GM19043 (cell line): ENCODE measurements around the gene TMEM164.

ENCODE experiments used
- ATAC-seq: cut with Tn5 transposase; IDR thresholded peaks from one replicate; pipeline ENCODE4 v1.9.1; 2021; ENCODE audit warnings: low read depth; ENCODE audit not compliant: unreplicated experiment

TMEM164 gene

DNA sequence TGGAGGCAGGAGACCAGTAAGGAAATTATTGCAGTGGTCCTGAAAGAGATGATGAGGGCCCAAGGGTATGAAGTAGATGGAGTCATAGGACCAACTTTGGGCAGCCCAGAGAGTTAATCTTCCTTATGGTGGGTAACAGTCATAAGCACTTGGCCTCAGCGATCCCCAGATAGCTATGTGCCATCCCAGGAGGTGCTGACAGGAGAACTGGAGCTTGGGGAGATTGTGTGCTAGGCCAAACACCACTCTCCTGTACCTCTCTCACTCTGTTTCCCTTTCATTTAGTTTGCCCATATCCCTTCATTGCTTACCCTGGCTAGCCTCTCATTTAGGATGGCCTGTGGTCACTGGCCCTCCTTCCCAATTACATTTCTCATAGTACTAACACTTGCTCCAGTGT lies 60.0 kb downstream of the TMEM164 start:
- ATAC-seq = no peak

DNA sequence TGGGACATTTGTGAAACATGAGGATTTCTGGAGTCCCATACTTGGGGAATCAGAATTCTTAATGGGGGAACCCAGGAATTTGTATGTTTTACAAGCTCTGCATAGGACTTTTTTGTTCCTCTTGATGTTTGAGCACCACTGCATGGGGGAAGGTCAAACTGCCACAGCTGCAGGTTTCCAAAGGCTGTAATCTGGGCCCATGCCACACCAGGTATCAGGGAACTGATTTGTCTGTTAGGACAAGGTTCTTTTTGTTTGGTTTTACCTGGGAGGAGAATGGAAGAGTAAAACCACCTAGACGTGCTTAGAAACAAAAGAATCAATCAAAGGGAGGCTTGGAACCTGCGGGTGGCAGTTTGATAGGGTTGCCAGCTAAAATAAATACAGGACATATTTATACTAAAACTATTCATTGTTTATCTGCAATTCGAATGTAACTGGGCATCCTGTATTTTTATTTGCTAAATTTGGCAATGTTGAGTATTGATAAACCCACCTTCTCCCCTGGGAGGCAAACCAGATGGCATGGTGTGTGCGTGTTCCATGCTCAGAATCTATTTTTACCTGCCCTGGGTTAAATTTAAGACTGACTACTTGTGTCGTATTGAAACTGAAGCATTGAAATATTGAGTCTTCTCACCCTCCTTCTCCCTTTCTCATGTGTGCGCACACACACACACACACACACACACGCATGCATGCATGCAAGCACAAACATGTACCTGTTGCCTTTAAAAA lies 63.7 kb downstream of the TMEM164 start:
- no peak for ATAC-seq

DNA sequence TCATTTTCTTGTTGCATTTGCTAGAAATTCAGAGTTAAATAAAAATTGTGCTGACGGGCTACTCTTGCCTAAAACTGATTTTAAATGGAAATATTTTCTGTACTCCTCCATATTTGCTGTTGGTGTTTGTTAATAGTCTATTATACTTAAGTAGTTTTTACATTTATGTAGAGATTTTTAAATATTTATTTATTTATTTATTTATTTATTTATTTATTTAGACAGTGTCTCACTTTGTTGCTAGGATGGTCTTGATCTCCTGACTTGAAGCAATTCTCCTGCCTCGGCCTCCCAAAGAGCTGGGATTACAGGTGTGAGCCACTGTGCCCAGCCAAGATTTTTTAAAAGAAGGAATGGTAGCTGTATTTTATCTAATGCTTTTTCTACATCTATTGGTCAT lies 68.1 kb downstream of the TMEM164 start:
- ATAC-seq = no peak

DNA sequence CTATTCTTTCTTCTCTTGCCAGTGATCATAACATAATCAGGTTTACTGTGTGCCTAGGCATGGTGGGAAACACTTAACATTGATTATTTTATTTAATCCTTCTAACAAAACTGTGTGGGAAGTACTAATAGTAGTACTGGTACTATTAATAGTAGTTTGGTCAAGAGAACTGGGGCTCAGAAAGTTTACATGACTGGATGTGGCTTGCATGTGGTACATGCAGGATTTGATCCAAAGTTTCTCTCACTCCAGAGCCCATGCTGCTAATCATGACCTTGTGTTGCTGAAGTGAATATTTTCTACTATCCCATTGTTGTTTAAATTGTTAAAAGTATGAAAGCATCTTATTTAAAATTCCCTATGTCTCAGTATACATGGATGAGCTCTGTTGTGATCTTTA lies 78.4 kb downstream of the TMEM164 start:
- ATAC-seq = no peak

DNA sequence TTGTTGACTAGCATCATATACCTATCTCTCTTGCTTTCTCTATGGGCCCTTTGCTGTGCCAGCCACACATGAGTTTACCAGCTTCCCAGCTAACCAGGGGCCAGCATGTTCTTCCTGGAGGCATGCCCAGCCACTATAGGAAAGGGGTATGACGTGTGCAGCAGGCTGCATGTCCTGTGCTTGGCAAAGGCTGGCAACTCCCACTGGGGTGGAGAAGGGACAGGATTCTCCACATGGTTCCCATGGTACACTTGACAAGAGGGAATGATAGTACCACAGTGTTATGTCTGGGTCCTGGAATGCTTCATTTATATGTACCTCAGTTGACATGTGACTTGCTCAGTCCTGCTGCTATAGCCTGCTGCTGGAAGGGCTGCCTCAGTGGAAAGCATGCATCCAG lies 78.8 kb downstream of the TMEM164 start:
- ATAC-seq = no peak

DNA sequence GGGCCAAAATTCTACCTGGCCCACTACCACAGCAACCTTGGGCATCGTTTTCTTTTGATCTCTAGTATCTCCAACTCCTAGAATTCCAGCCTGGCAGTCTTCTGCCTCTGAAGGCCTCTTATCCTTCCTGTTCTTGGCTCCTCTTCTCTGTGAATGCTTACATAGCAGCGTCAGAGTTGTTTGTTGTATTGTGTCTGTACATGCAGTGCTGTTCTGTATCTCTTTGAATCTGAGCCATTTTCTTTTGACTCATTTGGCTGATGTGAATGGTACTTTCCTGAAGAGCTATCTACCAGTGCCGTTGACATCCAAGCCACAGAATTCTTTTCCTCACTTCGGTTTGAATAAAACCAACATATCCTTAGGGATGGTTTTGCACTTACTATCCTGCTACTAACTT lies 79.2 kb downstream of the TMEM164 start:
- ATAC-seq = no peak

DNA sequence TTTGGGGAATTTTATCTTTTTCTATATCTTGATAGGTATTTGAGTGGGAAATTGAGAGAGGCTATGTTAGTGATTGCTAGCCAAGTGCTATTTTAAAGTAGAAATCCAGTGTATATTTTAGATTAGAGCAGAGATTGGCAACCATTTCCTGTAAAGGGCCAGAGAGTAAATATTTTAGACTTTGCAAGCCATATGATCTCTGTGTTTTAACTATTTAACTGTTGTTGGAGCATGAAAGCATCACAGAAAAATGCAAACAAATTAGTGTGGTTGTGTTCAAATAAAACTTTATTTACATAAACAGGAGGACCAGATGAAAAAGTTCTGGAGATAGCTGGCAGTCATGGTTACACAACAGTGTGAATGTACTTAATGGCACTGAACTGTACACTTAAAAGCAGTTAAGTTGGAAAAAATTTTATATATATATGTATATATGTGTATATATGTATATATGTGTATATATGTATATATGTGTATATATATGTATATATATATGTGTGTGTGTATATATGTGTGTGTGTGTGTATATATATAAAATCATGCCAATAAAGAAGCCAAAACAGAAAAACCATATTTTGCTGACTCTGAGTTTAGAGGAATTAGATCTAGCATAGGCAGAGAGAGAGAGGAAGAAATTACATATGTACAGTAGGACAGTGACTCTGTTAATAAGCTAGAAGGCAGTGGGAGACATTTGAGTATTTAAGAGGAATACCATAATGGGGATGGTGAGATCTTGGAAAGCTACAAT lies 83.4 kb downstream of the TMEM164 start:
- ATAC-seq = no peak

DNA sequence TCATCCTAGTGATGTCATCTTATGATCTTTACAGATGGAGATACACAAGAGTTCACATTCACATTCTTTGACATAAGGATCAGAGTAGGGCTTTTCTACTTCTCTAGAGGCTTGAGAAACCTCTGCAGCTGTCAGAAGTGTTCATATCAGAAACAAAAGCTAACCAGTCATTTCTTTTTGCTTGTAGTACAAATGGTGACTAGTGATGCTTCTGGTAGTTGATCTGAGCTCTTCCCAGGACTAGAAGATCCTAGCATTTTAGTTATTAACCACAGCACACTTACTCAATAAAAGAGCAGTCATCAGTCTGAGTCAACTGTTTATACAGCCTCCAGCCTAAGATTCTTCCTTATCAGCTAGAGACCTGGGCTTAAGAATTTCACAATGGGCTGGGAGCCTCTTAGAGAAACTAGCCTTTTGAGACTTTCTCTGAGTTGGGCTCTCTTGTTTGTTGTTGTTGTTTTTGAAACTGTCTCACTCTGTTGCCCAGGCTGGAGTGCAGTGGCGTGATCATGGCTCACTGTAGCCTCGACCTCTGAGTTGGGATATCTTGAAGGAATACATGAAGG lies 84.1 kb downstream of the TMEM164 start:
- no peak for ATAC-seq

DNA sequence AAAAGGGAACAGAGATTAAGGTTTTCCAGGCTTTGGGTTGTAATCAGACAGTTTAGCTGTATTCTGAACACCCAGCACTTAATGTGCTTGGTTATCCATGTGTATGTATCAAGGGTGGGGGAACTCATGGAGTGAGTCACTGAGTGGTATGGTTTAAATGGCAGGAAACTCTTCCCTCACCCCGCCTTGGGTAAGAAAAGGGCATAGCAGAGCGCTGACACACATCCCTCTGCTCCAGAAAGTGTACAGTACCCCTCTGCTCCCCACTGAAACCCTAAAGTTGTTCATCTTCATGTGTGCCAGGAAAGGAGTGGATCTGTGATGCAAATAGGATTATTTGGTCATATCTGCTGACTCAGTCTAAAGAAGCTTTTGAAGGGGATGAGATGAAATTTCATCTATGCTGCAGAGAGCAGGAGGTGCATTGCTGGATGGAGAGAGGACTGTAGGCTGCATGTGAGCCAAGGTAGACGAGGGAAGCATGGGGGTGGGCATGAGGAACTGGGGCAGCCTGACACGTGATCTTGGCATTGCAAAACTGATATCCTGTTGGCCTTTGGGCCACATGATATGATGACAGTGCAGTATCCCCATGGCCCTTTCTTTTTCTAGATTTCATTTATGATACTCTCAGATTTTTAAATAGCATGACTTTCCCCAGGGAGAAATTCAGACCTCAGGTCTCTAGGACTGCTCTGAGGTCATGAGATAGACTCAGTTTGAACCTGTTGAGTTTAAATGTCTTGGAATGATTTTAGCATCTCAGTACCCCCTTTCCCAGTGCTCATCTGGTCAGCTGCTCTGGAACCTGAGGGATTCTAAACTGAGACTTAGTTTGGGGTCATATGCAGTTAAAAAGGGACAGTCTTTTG lies 84.8 kb downstream of the TMEM164 start:
- ATAC-seq = no peak

DNA sequence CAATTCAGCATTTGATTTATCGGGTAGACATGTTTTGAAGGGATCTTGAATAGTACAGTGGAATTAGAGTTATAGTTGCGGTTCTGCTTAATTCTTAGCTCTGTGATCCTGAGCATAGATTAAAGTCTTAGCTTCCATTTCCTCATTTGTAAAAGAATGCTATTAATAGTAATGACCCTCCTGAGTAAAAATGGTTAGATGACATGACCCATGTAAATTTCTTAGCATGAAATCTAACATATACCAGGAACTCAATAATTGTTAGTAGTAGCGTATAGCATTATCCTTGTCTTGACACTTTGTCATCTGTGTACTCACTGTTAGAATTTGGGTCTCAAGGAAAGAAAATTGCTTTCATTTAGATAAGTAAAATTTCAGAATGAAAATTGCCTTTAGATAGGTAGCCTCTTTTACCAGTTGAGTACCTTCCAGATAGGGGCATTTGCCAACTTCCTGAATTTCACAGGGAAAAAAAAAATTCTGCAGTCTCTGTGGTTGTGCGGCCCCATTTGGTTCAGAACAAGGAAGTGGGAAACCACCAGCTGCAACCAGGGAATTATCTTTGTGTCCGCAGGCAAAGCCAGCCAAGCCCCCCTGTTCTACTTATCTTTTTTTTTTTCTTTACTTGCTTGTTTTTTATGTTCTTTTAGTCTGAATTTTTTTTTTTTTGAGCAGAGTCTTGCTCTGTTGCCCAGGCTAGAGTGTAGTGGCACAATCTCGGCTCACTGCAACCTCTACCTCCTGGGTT lies 86.9 kb downstream of the TMEM164 start:
- ATAC-seq = no peak

DNA sequence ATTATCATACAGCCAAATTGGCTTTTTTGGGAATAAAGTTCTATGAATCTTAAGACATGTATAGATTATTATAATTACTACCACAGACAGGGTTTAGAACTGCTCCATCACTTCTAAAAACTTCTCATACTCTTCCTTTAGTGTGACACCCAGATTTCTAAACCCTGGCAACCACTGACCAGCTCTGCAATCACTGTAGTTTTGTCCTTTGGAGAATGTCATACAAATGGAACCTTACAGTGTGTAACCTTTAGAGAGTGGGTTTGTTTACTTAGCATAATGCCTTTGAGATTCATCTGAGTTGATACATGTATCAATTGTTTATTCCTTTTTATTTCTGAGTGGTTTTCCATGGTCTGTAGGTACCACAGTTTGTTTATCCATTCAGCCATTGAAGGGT lies 95.0 kb downstream of the TMEM164 start:
- ATAC-seq = no peak

DNA sequence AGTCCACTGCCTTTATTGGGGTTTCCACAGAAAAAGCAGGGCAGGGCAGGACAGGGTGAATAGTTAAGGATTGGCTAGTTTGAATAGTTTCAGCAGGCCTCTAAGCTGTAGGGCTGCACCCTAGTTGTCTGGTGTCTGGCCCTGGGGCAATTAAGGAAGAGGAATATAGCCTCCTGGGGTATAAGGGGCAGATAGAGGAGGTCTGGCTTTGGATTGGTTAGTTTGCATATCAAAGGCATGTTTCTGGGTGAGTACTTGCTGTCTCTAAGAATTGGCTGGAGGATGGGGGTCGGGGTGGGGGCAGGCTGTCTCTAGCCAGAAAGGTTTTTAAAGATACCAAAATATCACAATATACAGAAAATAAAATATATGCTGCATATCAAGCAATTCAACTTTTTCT lies 100.4 kb downstream of the TMEM164 start:
- no peak for ATAC-seq

DNA sequence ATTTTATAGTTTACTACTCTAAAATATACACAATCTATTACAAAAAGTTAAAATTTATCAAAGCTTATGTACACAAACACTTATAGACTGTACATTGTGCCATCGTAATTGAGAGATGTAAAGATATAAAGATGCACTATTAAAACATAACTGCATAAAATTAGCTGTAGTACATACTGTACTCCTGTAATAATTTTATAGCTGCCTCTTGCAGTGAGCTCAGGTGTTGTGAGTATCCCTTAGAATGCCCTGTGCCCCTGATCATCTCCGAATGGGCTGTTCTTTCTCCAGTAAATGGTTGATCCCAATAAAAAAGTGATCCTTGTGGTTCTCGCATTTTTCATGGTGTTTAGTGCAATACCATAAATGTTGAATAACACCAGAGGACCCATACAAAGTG lies 101.2 kb downstream of the TMEM164 start:
- no peak for ATAC-seq

DNA sequence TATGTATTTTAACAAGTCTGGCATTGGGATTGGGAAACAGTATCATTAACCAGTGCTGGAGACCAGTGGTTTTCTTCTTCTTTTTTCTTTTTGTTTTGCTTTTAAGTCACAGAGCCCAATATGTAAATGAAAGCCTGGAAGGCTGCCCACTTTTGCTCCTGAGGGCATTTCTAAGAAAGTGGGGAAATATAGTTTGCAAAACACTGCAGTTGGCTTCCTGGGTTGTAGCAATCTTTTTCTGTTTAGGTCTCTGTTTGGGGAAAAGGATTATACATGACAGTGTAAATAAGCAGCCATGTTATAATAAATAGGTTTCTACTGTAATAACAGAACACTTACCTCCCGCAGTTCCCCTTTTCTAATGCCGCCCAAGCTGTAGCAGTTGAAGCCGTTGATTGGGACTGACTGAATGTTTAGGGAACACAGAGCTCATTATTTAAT lies 105.5 kb downstream of the TMEM164 start:
- no peak for ATAC-seq

DNA sequence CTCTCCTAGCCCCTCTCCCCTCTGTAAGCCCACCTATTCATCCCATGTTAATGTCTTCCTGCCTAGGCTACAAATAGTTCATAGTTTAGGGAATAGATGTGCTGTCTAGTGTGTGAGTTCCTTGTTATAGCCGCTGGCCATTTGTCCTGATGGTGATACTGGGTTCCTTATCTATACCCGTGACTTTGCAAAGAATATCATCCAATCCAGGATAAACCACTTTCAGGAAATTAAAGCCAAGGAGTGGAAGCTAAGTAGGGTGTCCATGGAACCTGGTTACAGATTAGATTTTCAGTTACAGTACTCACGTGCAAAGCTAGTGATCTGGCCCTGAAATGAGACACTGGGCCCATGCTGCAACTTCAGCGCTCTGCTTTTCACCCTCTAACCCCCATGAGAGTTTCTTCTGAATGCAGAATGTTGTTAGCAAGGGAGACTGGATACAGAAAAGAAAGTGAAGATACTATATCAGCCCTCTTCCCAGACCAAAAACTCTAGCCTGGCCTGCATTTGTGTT lies 111.4 kb downstream of the TMEM164 start:
- ATAC-seq = no peak

DNA sequence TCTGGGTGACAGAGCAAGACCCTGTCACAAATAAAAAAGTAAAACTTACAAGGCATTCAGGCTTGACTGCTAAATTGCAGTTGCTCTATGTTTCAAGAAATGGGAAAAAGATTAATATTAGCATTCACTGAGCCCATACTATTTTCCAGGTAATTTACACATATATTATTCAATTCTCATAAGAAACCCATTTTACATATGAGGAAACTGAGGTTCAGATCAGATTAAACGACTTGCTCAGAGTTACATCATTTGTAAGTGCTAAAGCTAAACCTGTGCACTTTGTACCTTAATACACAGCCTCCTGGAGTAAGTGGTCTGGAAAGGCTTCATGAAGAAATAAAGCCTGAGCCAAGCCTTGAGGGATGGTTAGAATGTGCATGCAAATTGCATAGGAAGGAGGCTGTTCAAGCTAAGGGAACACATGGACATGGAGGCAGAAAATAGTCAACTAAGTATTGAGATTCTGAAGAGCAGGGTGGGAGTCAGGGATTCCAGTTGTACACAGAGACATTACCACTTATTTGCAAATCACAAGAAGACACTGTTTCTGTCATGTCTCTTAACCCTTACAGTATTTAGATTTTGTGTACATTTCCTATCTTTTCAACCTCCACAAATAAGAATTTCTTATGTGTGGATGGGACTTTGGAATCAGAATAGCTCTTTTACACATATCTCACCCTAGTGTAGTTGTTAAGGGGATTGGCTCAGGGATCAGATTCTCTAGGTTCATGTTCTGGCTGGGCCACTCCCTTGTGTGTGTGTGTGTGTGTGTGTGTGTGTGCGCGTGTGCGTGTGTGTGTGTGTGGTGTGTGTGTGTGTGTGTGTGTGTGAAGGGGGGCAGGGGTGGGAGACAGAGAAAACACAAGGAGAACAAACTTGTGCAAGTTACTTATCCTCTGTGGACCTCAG lies 113.4 kb downstream of the TMEM164 start:
- ATAC-seq = no peak

DNA sequence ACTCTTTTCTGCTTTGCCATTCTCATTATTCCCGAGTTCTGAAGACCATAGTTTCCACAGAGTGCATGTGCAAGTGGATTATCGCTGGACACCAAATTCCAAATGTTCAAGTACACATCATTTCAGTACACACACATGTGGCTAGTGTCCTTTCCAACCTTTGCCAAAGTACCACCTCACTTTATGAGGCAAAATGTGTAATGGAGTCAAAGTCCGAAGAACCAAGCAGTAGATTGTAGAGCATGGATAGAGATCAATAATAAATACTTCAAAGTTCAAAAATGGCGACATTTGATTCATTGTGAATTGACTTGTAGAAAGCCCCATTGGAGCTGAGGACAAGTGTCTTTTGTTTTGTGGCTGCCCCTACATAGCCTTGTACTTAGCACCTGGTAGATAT lies 115.6 kb downstream of the TMEM164 start:
- no peak for ATAC-seq

DNA sequence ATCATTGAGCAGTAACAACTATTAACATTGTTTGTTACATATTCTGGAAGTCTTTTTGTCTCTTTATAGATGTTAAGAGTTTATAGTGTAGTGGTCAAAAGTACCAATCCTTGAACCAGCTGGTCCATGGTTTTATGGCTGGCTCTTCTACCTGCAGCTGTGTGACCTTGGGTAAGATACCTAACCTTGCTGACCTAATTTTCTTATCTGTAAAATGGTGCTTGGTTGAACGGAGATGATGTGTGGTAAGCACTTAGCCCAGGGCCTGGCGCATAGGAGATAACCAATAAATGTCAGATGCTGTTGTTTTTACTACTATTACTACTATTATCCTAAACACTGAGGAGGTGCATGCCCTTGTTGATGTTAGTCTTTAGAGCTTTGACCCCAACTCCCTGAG lies 116.6 kb downstream of the TMEM164 start:
- ATAC-seq = no peak

DNA sequence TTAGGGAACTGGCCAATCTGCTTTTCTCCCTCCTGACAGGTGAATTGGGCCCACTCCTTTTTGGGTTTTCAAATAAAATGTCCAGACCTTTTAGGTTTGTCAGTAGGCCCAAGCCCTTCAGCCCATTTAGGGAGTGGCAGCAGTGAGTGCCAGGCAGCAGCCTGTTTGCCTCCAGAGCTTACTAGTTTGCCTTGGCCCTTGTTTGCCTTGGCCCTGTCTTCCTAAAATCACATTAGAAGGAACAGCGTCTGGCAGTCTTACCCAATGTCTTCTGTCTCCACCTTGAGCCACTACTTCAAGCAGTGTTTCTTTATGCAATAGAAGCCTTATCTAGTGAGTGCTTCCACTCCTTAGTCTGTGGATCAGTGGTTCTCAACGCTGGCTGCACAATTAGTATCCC lies 117.1 kb downstream of the TMEM164 start:
- no peak for ATAC-seq
